K562 (cell line): ENCODE data around the gene RAB4B. TPM values are rescaled to one million over a fixed set of nuclear protein-coding genes. Genes with fewer than 3 reads are reported as not detected.
"Not testable (repeated sequence)": the region's sequence is repeated elsewhere in the genome, so short reads cannot be mapped to it uniquely, and the experiment has no call there.

Experiments
- ATAC-seq: fragments of 200-7000 bp; cut with Tn5 transposase; 3 replicates; pipeline ENCODE4 v1.9.1; 2020; ENCODE audit warnings: moderate library complexity
- BruUV-seq: library from RNA; stranded (reverse); fragments of 400-500 nt; replicated peaks from 2 replicates; lab custom pipeline; 2021; lab: Mats Ljungman, UMichigan
- CTCF ChIA-PET: fragments of 300-600 bp; formaldehyde crosslinking; extraction: SDS; loops from one replicate; lab custom pipeline; 2021; ENCODE audit warnings: low intra/inter-chr PET ratio; lab: Yijun Ruan, JAX
- POLR2A ChIA-PET: fragments of 300-600, 350-650 bp; sonication (Branson Sonifier 250); formaldehyde crosslinking; extraction: SDS; loops from one replicate; lab custom pipeline; 2021; ENCODE audit warnings: antibody characterized with exemption, inconsistent platforms; lab: Yijun Ruan, JAX
- DNase-seq, 4 experiments: peaks; one replicate each; pipeline versions ENCODE4 v3.0.0 to v3.0.0-alpha.2; 2011 to 2018; ENCODE audit warnings: low spot score in 3 of 4, mixed read lengths in 3 of 4; ENCODE audit errors: extremely low read depth in 1 of 4
- FAIRE-seq: peaks from 2 replicates; lab custom pipeline; 2011; peaks lifted over from hg19 to GRCh38; lab: Jason Lieb, UNC
- H2AFZ ChIP-seq: 2 replicates; pipeline ENCODE4 v1.6.0; 2011; ENCODE audit warnings: low read depth, low read length, control low read depth, inconsistent platforms
- H3K27ac ChIP-seq: fragments of 200-600 bp; 3 replicates; pipeline ENCODE4 v1.8.0; 2011; ENCODE audit warnings: low read depth, mild to moderate bottlenecking, control low read depth, inconsistent platforms, low read length, moderate library complexity, mixed read lengths; ENCODE audit errors: extremely low read depth
- H3K27me3 ChIP-seq, 2 experiments: fragments of 300-600 bp in 1 of 2; 2 replicates in 1 of 2; 3 replicates in 1 of 2; pipeline versions ENCODE4 v1.6.0 to v1.8.0; 2011; ENCODE audit warnings: inconsistent platforms in 2 of 2, low read length in 2 of 2, mild to moderate bottlenecking in 1 of 2, mixed read lengths in 1 of 2, moderate library complexity in 1 of 2; ENCODE audit not compliant: control insufficient read depth in 2 of 2, insufficient read depth in 2 of 2
- H3K36me3 ChIP-seq: fragments of 300-600 bp; 3 replicates; pipeline ENCODE4 v1.8.0; 2011; ENCODE audit warnings: mild to moderate bottlenecking, low read length, inconsistent platforms; ENCODE audit not compliant: control insufficient read depth, insufficient read depth
- H3K4me1 ChIP-seq, 2 experiments: fragments of 200-600 bp in 1 of 2; replicated peaks in 1 of 2; 2 replicates in 1 of 2; 3 replicates in 1 of 2; pipeline versions ENCODE4 v1.5.1 to v1.8.0; 2011; ENCODE audit warnings: inconsistent platforms in 2 of 2, low read length in 2 of 2, mild to moderate bottlenecking in 1 of 2, mixed read lengths in 1 of 2, moderate library complexity in 1 of 2; ENCODE audit not compliant: control insufficient read depth in 2 of 2, insufficient read depth in 2 of 2
- H3K4me2 ChIP-seq: 2 replicates; pipeline ENCODE4 v1.6.1; 2011; ENCODE audit warnings: low read length, control low read depth, inconsistent platforms, mixed read lengths; ENCODE audit not compliant: insufficient read depth
- H3K4me3 ChIP-seq: fragments of 200-600 bp; sonication (generic), shearing (Covaris generic); 2 replicates; pipeline ENCODE4 v1.5.1; 2016; ENCODE audit warnings: control low read depth, inconsistent platforms
- H3K79me2 ChIP-seq: fragments of 200-600 bp; 3 replicates; pipeline ENCODE4 v1.8.0; 2011; ENCODE audit warnings: low read length, inconsistent platforms; ENCODE audit not compliant: control insufficient read depth, insufficient read depth
- H3K9ac ChIP-seq, 2 experiments: 2 replicates each; pipeline versions ENCODE4 v1.6.0 to v1.6.1; 2011; ENCODE audit warnings: low read depth in 2 of 2, low read length in 2 of 2, control low read depth in 1 of 2, inconsistent platforms in 1 of 2, mild to moderate bottlenecking in 1 of 2, mixed read lengths in 1 of 2; ENCODE audit not compliant: insufficient read depth in 1 of 2
- H3K9me1 ChIP-seq: one replicate; pipeline ENCODE4 v1.6.0; 2011; ENCODE audit warnings: inconsistent platforms, mild to moderate bottlenecking, low read length, moderate library complexity; ENCODE audit not compliant: control insufficient read depth, insufficient read depth
- H3K9me3 ChIP-seq: replicated peaks from 2 replicates; pipeline ENCODE4 v1.5.1; 2011; ENCODE audit warnings: low read depth, low read length, inconsistent platforms; ENCODE audit not compliant: control insufficient read depth, insufficient read depth
- H4K20me1 ChIP-seq: replicated peaks from 2 replicates; pipeline ENCODE4 v1.6.1; 2011; ENCODE audit warnings: low read length, inconsistent platforms, mixed read lengths; ENCODE audit not compliant: control insufficient read depth, insufficient read depth
- BCOR ChIP-seq: fragments of 450-650 bp; IDR thresholded peaks from 2 replicates; pipeline ENCODE4 v1.6.1; 2016
- DPF2 ChIP-seq: fragments of 450-650 bp; IDR thresholded peaks from 2 replicates; pipeline ENCODE4 v1.6.1; 2016
- L3MBTL2 ChIP-seq: fragments of 450-650 bp; IDR thresholded peaks from 2 replicates; pipeline ENCODE4 v1.6.1; 2016; ENCODE audit warnings: mild to moderate bottlenecking, moderate library complexity
- RBM25 ChIP-seq: fragments of 200-400 bp; formaldehyde crosslinking; IDR thresholded peaks from 2 replicates; pipeline ENCODE4 v1.6.1; 2018; ENCODE audit warnings: low read length, low read depth, moderate library complexity; ENCODE audit not compliant: severe bottlenecking
- ZNF592 ChIP-seq: fragments of 450-650 bp; IDR thresholded peaks from 2 replicates; pipeline ENCODE4 v1.6.1; 2017; ENCODE audit warnings: antibody characterized with exemption, mild to moderate bottlenecking
- WGBS: fragments of 100-300 bp; shearing (Covaris generic); methylation state at CpG from one replicate; pipeline ENCODE4 v1.1.6; 2016; ENCODE audit warnings: low coverage, mixed read lengths; ENCODE audit not compliant: insufficient coverage; ENCODE audit errors: missing lambda C conversion rate; 5-methylcytosine and 5-hydroxymethylcytosine counted together
- in situ Hi-C: fragments of 300-500 bp; cut with MboI; formaldehyde crosslinking; loops from 4 replicates; pipeline ENCODE4 v1.15.0; 2018; ENCODE audit warnings: inconsistent platforms, mixed read lengths
- intact Hi-C: fragments of 100-400 bp; cut with micrococcal nuclease; formaldehyde crosslinking; loops from 2 replicates; pipeline ENCODE4 v1.14.2; 2022
- polyA plus RNA-seq, 8 experiments: library from polyadenylated mRNA; depleted of rRNA in 4 of 8; stranded (reverse) in 5 of 8; unstranded in 3 of 8; fragments of >200 nt; fragmentation: Nextera tagmentation in 2 of 8; fragmentation: Illumina TruSeq in 1 of 8; extraction: Ambion mirVana in 2 of 8; extraction: Trizol in 1 of 8; gene quantifications; 2 replicates each; pipeline versions ENCODE4 v1.2.1 to v1.2.3, GENCODE V29; 2011 to 2014; ENCODE audit warnings: inconsistent platforms in 1 of 8, missing spikeins in 1 of 8
- total RNA-seq, 7 experiments: library from RNA; depleted of rRNA in 6 of 7; stranded (reverse); fragments of >200 nt in 6 of 7; fragmentation: Illumina TruSeq in 2 of 7; extraction: Trizol in 2 of 7; gene quantifications; 2 replicates each; pipeline versions ENCODE4 v1.2.1 to v1.2.3, GENCODE V29; 2011 to 2021; ENCODE audit warnings: low replicate concordance in 1 of 7
- TF ChIP-seq, protein P1 (sequence below): sonication (generic); formaldehyde crosslinking; IDR thresholded peaks from 2 replicates; pipeline ENCODE4 v1.9.0; 2022; ENCODE audit warnings: mild to moderate bottlenecking, missing genetic modification reagents

Gene RAB4B
- total and polyA plus RNA-seq, 9 of the 15 experiments (the other 6 are each of a cell fraction or from before 2014, with no cell fraction given): 0.28 to 20.4 (median 9.0) TPM

GRCh38 chr19:40842997-40843652 is 65.1 kb downstream of the RAB4B start:
- in situ Hi-C loops, H3K36me3 ChIP-seq, H3K27me3 ChIP-seq, H3K9me1 ChIP-seq, FAIRE-seq, H3K9me3 ChIP-seq, H3K4me1 ChIP-seq, POLR2A ChIA-PET, H3K9ac ChIP-seq, DNase-seq, H3K4me3 ChIP-seq, CTCF ChIA-PET, ATAC-seq, H3K27ac ChIP-seq, H3K79me2 ChIP-seq, intact Hi-C loops, BruUV-seq, H3K4me2 ChIP-seq, H4K20me1 ChIP-seq: not testable (repeated sequence)
- TF ChIP-seq RBM25 (peak; percentile 76), BCOR (0 out of 2 replicates have a peak, but pooled peaks have one; percentile 28)
- 61% methylated on average over 9 of the region's 12 CpGs for WGBS
- H2AFZ ChIP-seq: peak overlapping the region; percentile 77

DNA sequence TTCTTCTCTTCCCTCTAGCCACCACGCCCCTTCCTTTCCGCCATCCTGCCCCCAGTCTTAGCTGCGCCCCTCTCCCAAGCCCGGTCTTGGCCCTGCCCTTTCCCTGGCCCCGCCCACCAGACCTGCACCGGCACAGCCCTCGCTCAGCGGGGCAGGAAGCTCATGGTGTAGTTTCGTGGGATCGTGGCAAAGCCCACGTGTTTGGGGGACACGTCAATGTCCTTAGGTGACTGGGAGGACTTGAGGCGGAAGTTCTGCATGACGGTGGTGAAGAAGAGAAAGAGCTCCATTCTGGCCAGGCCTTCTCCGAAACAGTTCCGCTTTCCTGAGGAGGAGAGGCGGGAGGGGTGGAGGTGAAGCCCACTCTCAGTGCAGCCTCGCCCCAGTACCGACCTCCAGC is 65.6 kb downstream of the RAB4B start:
- BruUV-seq, POLR2A ChIA-PET, H3K4me1 ChIP-seq, H3K27ac ChIP-seq, H4K20me1 ChIP-seq, H3K27me3 ChIP-seq, intact Hi-C loops, H3K9ac ChIP-seq, H3K36me3 ChIP-seq, CTCF ChIA-PET, H3K4me3 ChIP-seq, in situ Hi-C loops, H3K9me3 ChIP-seq, H3K79me2 ChIP-seq, H3K9me1 ChIP-seq: not testable (repeated sequence)
- ATAC-seq: peak; percentile 96
- DNase-seq: peak; percentile 35 to 66 (median 56)
- peak overlapping the region; percentile 77 for H2AFZ ChIP-seq
- WGBS: 12% methylated on average over 14 of the region's 19 CpGs
- FAIRE-seq: peak; percentile 80
- H3K4me2 ChIP-seq: peak overlapping the region; percentile 41; the same call in 1 of the 2 replicates
- TF ChIP-seq, protein P1, sequence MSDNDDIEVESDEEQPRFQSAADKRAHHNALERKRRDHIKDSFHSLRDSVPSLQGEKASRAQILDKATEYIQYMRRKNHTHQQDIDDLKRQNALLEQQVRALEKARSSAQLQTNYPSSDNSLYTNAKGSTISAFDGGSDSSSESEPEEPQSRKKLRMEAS (CRISPR knock-in tag): 0 out of 2 replicates have a peak, but pooled peaks have one; percentile 46
- TF ChIP-seq ZNF592 (0 out of 2 replicates have a peak, but pooled peaks have one; percentile 26), L3MBTL2 (peak; percentile 73; the same call in 1 of the 2 replicates), DPF2 (0 out of 2 replicates have a peak, but pooled peaks have one; percentile 29)
